Activated CD4-positive, alpha-beta T cell treated with anti-CD3 and anti-CD28 coated beads for 1 hour (primary cell): ENCODE data around the gene EFNA1.

Source experiments
- DNase-seq: peaks from one replicate; pipeline ENCODE4 v3.0.0-alpha.2; 2020

EFNA1 gene

GRCh38 chr1:155176544-155177071 lies 48.9 kb downstream of the EFNA1 start:
- peak; percentile 70 for DNase-seq

- no peak for DNase-seq
Observed at GRCh38 chr1:155177192-155177917, 49.7 kb downstream of the EFNA1 start.

GRCh38 chr1:155177918-155178281 lies 50.2 kb downstream of the EFNA1 start:
- no peak for DNase-seq

- DNase-seq: no peak
Observed at GRCh38 chr1:155178441-155179111, 50.9 kb downstream of the EFNA1 start.

- DNase-seq: no peak
Observed at GRCh38 chr1:155179112-155180031, 51.7 kb downstream of the EFNA1 start.

GRCh38 chr1:155181371-155182051 lies 53.8 kb downstream of the EFNA1 start:
- no peak for DNase-seq

- no peak for DNase-seq
Observed at GRCh38 chr1:155182052-155182550, 54.4 kb downstream of the EFNA1 start.

GRCh38 chr1:155183775-155184221 lies 56.1 kb downstream of the EFNA1 start:
- no peak for DNase-seq

GRCh38 chr1:155184351-155184811 lies 56.7 kb downstream of the EFNA1 start:
- no peak for DNase-seq
